Esophagus (tissue), 2 donors: ENCODE results near the gene ENTPD3. TPM values are rescaled to one million over a fixed set of nuclear protein-coding genes. Genes with fewer than 3 reads are reported as not detected.
A peak's percentile ranks its signal among the peaks of the same experiment; 100 is the strongest.

Experiments used
- H3K27ac ChIP-seq, 2 donors: one replicate each; pipeline ENCODE4 v1.5.1; 2013; ENCODE audit warnings: low read depth in 2 of 2, mild to moderate bottlenecking in 2 of 2, inconsistent platforms in 1 of 2, low read length in 1 of 2, moderate library complexity in 1 of 2
- H3K27me3 ChIP-seq, 2 donors: one replicate each; pipeline ENCODE4 v1.6.1; 2013; ENCODE audit warnings: low read length in 2 of 2, control low read depth in 1 of 2, mild to moderate bottlenecking in 1 of 2; ENCODE audit not compliant: insufficient read depth in 2 of 2, control insufficient read depth in 1 of 2
- H3K36me3 ChIP-seq, 2 donors: one replicate each; pipeline ENCODE4 v1.6.1; 2013; ENCODE audit warnings: low read length in 1 of 2; ENCODE audit not compliant: control insufficient read depth in 2 of 2, insufficient read depth in 2 of 2
- H3K4me1 ChIP-seq, 2 donors: one replicate each; pipeline ENCODE4 v1.6.1; 2013; ENCODE audit warnings: low read length in 1 of 2; ENCODE audit not compliant: control insufficient read depth in 2 of 2, insufficient read depth in 2 of 2
- H3K4me3 ChIP-seq, 2 donors: one replicate each; pipeline ENCODE4 v1.5.1; 2013; ENCODE audit warnings: low read length in 2 of 2, mild to moderate bottlenecking in 2 of 2, low read depth in 1 of 2, moderate library complexity in 1 of 2
- H3K9me3 ChIP-seq, 2 donors: one replicate each; pipeline ENCODE4 v1.6.1; 2013; ENCODE audit warnings: mild to moderate bottlenecking in 2 of 2, low read depth in 1 of 2, low read length in 1 of 2, moderate library complexity in 1 of 2; ENCODE audit not compliant: control insufficient read depth in 2 of 2, insufficient read depth in 1 of 2
- WGBS, 2 donors: extraction: QIAGEN DNeasy Blood & Tissue Kit; methylation state at CpG; one replicate each; pipeline ENCODE4 v1.1.7; 2013; 5-methylcytosine and 5-hydroxymethylcytosine counted together
- polyA plus RNA-seq, 2 donors: library from polyadenylated mRNA; stranded (reverse); fragments of 200-250 nt; gene quantifications; one replicate each; pipeline ENCODE4 v1.2.3, GENCODE V29; 2013
- donor health status: healthy with polysubstance abuse.
- donor health status: Bipolar disorder and iron deficiency.

ENTPD3 gene, protein sequence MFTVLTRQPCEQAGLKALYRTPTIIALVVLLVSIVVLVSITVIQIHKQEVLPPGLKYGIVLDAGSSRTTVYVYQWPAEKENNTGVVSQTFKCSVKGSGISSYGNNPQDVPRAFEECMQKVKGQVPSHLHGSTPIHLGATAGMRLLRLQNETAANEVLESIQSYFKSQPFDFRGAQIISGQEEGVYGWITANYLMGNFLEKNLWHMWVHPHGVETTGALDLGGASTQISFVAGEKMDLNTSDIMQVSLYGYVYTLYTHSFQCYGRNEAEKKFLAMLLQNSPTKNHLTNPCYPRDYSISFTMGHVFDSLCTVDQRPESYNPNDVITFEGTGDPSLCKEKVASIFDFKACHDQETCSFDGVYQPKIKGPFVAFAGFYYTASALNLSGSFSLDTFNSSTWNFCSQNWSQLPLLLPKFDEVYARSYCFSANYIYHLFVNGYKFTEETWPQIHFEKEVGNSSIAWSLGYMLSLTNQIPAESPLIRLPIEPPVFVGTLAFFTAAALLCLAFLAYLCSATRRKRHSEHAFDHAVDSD
- polyA plus RNA-seq: 1 to 10 TPM; 4.0 to 4.2 TPM

DNA sequence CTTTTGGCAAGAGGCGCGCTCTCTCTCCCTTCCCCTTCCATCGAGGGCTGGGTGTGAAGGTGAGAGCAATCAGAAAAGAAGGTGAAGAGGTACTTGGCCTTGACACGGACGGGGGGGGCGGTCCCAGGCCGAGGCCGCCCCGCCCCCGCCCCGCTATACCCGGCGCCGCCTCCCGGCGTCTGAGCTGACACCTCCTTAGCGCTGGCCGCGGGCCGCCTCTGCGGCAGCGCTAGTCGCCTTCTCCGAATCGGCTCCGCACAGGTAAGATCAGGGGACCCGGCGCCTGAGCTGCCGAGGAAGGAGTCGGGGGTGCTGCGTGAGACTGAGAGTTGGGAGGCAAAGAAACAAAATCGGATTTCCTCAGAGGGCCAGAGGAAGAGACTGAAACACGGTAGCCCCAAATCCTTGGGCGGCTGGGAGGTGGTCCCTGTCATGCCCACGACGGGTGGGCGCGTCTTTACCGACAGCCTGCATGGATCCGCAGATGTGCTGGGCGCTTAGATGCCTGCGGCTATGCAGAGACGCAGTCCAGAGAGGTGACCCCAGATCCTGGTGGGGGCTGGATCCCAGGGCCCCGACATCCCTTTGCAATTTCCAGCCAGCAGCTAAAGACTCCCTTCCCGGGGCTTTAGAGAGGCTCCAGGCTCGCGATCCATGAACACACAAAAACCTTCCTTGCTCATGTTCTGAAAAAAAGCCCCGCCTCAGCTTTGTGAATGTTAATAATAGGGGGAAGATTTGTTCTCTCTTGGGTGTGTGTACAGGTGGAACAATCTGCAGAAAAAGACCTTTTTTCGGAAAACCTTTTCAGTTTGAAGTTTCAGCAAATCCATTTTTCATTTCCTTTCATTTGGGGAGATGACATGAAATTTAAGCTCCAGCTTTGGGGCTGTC is at the start of gene ENTPD3:
ENTPD3 (plus strand) TSS at position 184 of the 894 bp plus-strand sequence. CDS start 874 bp downstream, outside the sequence.
- Histone ChIP-seq H3K36me3 (no peaks in the 10 kb centered on the region), H3K4me1 (peaks cover 3 to 5% of the 10 kb centered on the region in 2 donors), H3K9me3 (no peaks in the 10 kb centered on the region), H3K27ac (peak within 1 kb of the TSS in 1 of 2 donors; percentile 45), H3K4me3 (peak within 1 kb of the TSS; percentile 44 to 48), H3K27me3 (no peaks in the 10 kb centered on the region)
- WGBS, 2 donors: 6% methylated on average over 49 of the region's 49 CpGs

DNA sequence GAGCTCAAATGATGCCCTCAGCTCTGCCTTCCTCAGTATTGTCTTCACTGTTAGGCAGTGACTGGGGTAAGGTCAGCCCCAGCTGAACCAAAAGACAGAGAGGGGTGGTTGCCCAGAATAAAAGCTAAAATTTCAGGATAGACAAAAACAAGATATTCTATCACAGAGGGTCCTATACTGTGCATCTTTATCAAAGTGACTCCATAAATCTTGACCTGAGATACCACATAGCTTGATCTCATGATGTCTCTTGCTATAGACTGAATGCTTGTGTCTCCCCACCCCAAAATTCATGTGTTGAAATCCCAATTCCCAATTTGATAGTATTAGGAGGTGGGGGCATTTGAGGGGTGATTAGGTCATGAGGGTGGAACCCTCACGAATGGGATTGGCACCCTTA is 47.1 kb upstream of the ENTPD3 start:
- no peak overlapping the region for H3K4me3 ChIP-seq
- no peaks in the 10 kb centered on the region for H3K4me1 ChIP-seq
- H3K36me3 ChIP-seq: no peaks in the 10 kb centered on the region
- H3K27ac ChIP-seq: no peak overlapping the region
- H3K27me3 ChIP-seq: no peaks in the 10 kb centered on the region
- whole genome bisulfite sequencing, 2 donors: 56 to 81% methylated on average over 1 of the region's 1 CpG
- H3K9me3 ChIP-seq: peaks cover 0 to 2% of the 10 kb centered on the region in 2 donors

DNA sequence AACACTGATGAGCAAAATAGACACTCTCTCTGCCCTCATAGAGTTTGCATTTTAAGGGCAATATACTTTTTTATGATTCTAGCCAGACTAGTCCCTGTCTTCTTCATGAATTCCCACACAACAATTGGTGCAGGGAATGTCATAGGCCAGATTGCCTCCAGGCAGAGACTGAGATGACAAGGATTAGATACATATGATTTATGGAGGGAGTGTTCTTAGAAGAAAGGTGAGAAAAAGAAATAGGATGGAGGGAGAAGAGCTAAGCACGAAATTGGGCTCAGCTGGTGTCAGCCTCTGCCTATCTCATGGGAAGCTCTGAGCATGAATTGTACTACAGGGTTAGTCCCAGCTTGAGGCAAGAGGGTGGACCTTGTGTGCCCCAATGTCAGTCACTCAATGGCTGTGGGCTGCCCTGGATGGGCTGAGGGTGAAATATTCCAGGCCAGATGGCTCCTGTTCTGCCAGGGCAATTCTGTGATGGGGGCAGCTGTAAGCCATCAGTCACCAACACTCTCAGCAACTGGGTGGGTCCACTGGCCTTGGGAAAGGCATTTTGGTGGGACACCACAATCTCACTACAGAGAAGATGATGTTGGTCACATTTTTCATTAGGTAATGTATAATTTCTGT is 46.3 kb upstream of the ENTPD3 start:
- WGBS, 2 donors: 38 to 58% methylated on average over 1 of the region's 1 CpG
- Histone ChIP-seq H3K27ac (no peak overlapping the region), H3K9me3 (peaks cover 0 to 2% of the 10 kb centered on the region in 2 donors), H3K4me1 (no peaks in the 10 kb centered on the region), H3K36me3 (no peaks in the 10 kb centered on the region), H3K4me3 (no peak overlapping the region), H3K27me3 (no peaks in the 10 kb centered on the region)

DNA sequence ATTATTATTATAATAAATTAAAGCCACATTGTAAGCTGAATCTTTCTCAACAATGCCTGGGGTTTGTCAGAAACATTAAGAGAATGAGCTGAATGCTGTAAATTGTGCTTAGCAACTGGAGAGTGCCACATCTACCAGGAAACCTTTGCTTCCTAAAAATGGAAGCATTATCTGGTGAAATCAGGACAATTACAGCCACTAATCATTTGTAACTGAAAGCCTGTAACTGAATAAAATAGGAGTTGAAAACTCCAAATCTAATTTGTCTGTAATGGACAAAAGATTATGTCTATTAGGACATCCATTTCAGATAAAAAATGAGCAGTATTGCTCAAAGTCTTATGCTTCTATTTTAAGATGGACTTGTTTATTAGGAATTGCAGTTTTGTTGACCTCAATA is 45.3 kb upstream of the ENTPD3 start:
- Histone ChIP-seq H3K27ac (no peak overlapping the region), H3K9me3 (peaks cover 0 to 2% of the 10 kb centered on the region in 2 donors), H3K27me3 (no peaks in the 10 kb centered on the region), H3K36me3 (no peaks in the 10 kb centered on the region), H3K4me1 (no peaks in the 10 kb centered on the region), H3K4me3 (no peak overlapping the region)

GRCh38 chr3:40350529-40350928 is 36.5 kb upstream of the ENTPD3 start:
- H3K27ac ChIP-seq: no peak overlapping the region
- peaks cover 0 to 3% of the 10 kb centered on the region in 2 donors for H3K9me3 ChIP-seq

DNA sequence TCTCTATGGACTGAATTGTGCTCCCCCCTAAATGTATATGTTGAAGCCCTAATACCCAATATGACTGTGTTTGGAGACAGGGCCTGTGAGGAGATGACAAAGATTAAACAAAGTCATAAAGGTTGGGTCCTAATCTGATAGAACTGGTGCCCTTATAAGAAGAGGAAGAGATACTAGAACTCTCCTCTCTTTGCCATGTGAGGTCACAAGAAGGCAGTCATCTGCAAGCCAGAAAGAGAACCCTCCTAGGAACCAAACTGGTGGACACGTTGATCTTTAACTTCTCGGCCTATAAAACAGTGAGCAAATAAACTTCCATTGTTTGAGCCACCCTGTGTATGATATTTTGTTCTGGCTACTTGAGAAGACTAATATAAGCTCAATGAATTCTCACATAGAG is 31.6 kb upstream of the ENTPD3 start:
- Histone ChIP-seq H3K36me3 (no peaks in the 10 kb centered on the region), H3K9me3 (no peaks in the 10 kb centered on the region), H3K27me3 (no peaks in the 10 kb centered on the region), H3K4me3 (no peak overlapping the region), H3K27ac (no peak overlapping the region), H3K4me1 (no peaks in the 10 kb centered on the region)
- WGBS, 2 donors: 84 to 85% methylated on average over 2 of the region's 2 CpGs

More at GRCh38 chr3:40350529-40350928, 36.5 kb upstream of the ENTPD3 start:
- no peaks in the 10 kb centered on the region for H3K27me3 ChIP-seq
- H3K4me3 ChIP-seq: no peak overlapping the region
- H3K36me3 ChIP-seq: no peaks in the 10 kb centered on the region
- H3K4me1 ChIP-seq: no peaks in the 10 kb centered on the region

- WGBS, 2 donors: 60 to 71% methylated on average over 1 of the region's 1 CpG
- Histone ChIP-seq H3K27me3 (no peaks in the 10 kb centered on the region), H3K4me1 (no peaks in the 10 kb centered on the region), H3K36me3 (no peaks in the 10 kb centered on the region), H3K4me3 (no peak overlapping the region), H3K9me3 (no peaks in the 10 kb centered on the region), H3K27ac (no peak overlapping the region)
These were observed 28.5 kb upstream of the ENTPD3 start for GRCh38 chr3:40358454-40358853.

- 34 to 44% methylated on average over 2 of the region's 2 CpGs for WGBS, 2 donors
- Histone ChIP-seq H3K36me3 (no peaks in the 10 kb centered on the region), H3K4me1 (no peaks in the 10 kb centered on the region), H3K27ac (no peak overlapping the region), H3K9me3 (no peaks in the 10 kb centered on the region), H3K27me3 (no peaks in the 10 kb centered on the region), H3K4me3 (no peak overlapping the region)
These were observed 23.3 kb upstream of the ENTPD3 start for GRCh38 chr3:40363674-40364073.
